OCI-LY1 (cell line): ENCODE data around the gene BAX.
"Not testable (repeated sequence)": the region's sequence is repeated elsewhere in the genome, so short reads cannot be mapped to it uniquely, and the experiment has no call there.

Experiments used
- H2AFZ ChIP-seq: fragments of 200-600 bp; sonication (generic), shearing (Covaris generic); 2 replicates; pipeline ENCODE4 v1.6.0; 2014; ENCODE audit warnings: antibody characterized with exemption, mild to moderate bottlenecking, low read length
- H3F3A ChIP-seq: fragments of 200-600 bp; sonication (generic), shearing (Covaris generic); 2 replicates; pipeline ENCODE4 v1.6.0; 2014; ENCODE audit warnings: mild to moderate bottlenecking, antibody characterized with exemption, low read length, moderate library complexity; ENCODE audit not compliant: insufficient read depth
- H3K27ac ChIP-seq: fragments of 200-600 bp; sonication (generic); 2 replicates; pipeline ENCODE4 v1.5.1; 2014; ENCODE audit warnings: low read length, mixed run types, mild to moderate bottlenecking, low read depth; ENCODE audit not compliant: poor library complexity, severe bottlenecking
- H3K27me3 ChIP-seq: fragments of 200-600 bp; sonication (generic); 2 replicates; pipeline ENCODE4 v1.6.0; 2014; ENCODE audit warnings: antibody characterized with exemption, mild to moderate bottlenecking, low read length, moderate library complexity; ENCODE audit not compliant: insufficient read depth
- H3K36me3 ChIP-seq: fragments of 200-600 bp; sonication (generic); 2 replicates; pipeline ENCODE4 v1.6.1; 2014; ENCODE audit warnings: mild to moderate bottlenecking, antibody characterized with exemption, low read length, moderate library complexity, mixed read lengths; ENCODE audit not compliant: insufficient read depth
- H3K4me1 ChIP-seq: fragments of 200-600 bp; sonication (generic); 2 replicates; pipeline ENCODE4 v1.5.1; 2014; ENCODE audit warnings: mild to moderate bottlenecking, low read length, moderate library complexity; ENCODE audit not compliant: insufficient read depth, severe bottlenecking
- H3K4me2 ChIP-seq: fragments of 200-600 bp; sonication (generic), shearing (Covaris generic); 2 replicates; pipeline ENCODE4 v1.6.1; 2014; ENCODE audit warnings: low read length
- H3K4me3 ChIP-seq: fragments of 200-600 bp; sonication (generic); 2 replicates; pipeline ENCODE4 v1.5.1; 2014; ENCODE audit warnings: low read length, low read depth, mild to moderate bottlenecking, mixed read lengths; ENCODE audit not compliant: poor library complexity, severe bottlenecking
- H3K79me2 ChIP-seq: fragments of 200-600 bp; shearing (Covaris generic); 2 replicates; pipeline ENCODE4 v1.6.1; 2016; ENCODE audit warnings: mixed run types, low read length, mixed read lengths; ENCODE audit not compliant: insufficient read depth
- H3K9ac ChIP-seq: fragments of 200-600 bp; sonication (generic), shearing (Covaris generic); 2 replicates; pipeline ENCODE4 v1.6.1; 2014; ENCODE audit warnings: mild to moderate bottlenecking, low read length, mixed read lengths
- H3K9me2 ChIP-seq: fragments of 200-600 bp; sonication (generic), shearing (Covaris generic); 2 replicates; pipeline ENCODE4 v1.6.1; 2014; ENCODE audit warnings: low read depth, mild to moderate bottlenecking, low read length, mixed read lengths
- H3K9me3 ChIP-seq: fragments of 200-600 bp; shearing (Covaris generic); 2 replicates; pipeline ENCODE4 v1.6.1; 2014; ENCODE audit warnings: low read length, mixed read lengths
- H4K20me1 ChIP-seq: fragments of 200-600 bp; sonication (generic), shearing (Covaris generic); 2 replicates; pipeline ENCODE4 v1.6.0; 2016; ENCODE audit warnings: mild to moderate bottlenecking, low read length; ENCODE audit not compliant: insufficient read depth
- CTCF ChIP-seq: fragments of 200-600 bp; sonication (generic), shearing (Covaris generic); IDR thresholded peaks from 2 replicates; pipeline ENCODE4 v1.5.1; 2017; ENCODE audit warnings: mild to moderate bottlenecking, antibody characterized with exemption, low read length, moderate library complexity, mixed read lengths
- EZH2 ChIP-seq: fragments of 200-600 bp; sonication (generic), shearing (Covaris generic); IDR thresholded peaks from 2 replicates; pipeline ENCODE4 v1.8.0; 2017; ENCODE audit warnings: borderline replicate concordance, mixed run types, mild to moderate bottlenecking, antibody characterized with exemption, low read length, moderate library complexity, mixed read lengths

Gene BAX

GRCh38 chr19:48907671-48908070 lies 47.0 kb upstream of the BAX start:
- no peak overlapping the region for H3K27ac ChIP-seq
- H3K4me3 ChIP-seq = no peak overlapping the region
- no peaks in the 10 kb centered on the region for H3K9me3 ChIP-seq
- H2AFZ ChIP-seq = no peak overlapping the region
- no peaks in the 10 kb centered on the region for H3K79me2 ChIP-seq
- H3K36me3 ChIP-seq = peaks cover 39% of the 10 kb centered on the region
- H3K27me3 ChIP-seq = no peaks in the 10 kb centered on the region
- H3K4me1 ChIP-seq = no peaks in the 10 kb centered on the region
- no peak overlapping the region for H3K4me2 ChIP-seq
- H3K9me2 ChIP-seq = no peaks in the 10 kb centered on the region
- H3K9ac ChIP-seq = no peak overlapping the region
- H4K20me1 ChIP-seq = no peaks in the 10 kb centered on the region
- no peak for TF ChIP-seq CTCF
- no peak for TF ChIP-seq EZH2
- no peaks in the 10 kb centered on the region for H3F3A ChIP-seq

- H3K9me2 ChIP-seq, H3K9ac ChIP-seq, H3K27me3 ChIP-seq, H3F3A ChIP-seq, H3K9me3 ChIP-seq, H3K79me2 ChIP-seq, H3K4me3 ChIP-seq, H3K4me2 ChIP-seq, H3K4me1 ChIP-seq, H3K27ac ChIP-seq, H4K20me1 ChIP-seq, H2AFZ ChIP-seq: not testable (repeated sequence)
- H3K36me3 ChIP-seq = peaks cover 52% of the 10 kb centered on the region
Observed at GRCh38 chr19:48909424-48910077, 45.1 kb upstream of the BAX start.

GRCh38 chr19:48910803-48911202 lies 43.9 kb upstream of the BAX start:
- Histone ChIP-seq H3K9me2 (no peaks in the 10 kb centered on the region), H3K27me3 (no peaks in the 10 kb centered on the region), H3K4me1 (no peaks in the 10 kb centered on the region), H3K4me2 (no peak overlapping the region), H3K4me3 (no peak overlapping the region), H4K20me1 (no peaks in the 10 kb centered on the region), H2AFZ (no peak overlapping the region), H3K36me3 (peaks cover 51% of the 10 kb centered on the region), H3K9me3 (no peaks in the 10 kb centered on the region), H3K9ac (no peak overlapping the region), H3F3A (no peaks in the 10 kb centered on the region), H3K27ac (no peak overlapping the region), H3K79me2 (no peaks in the 10 kb centered on the region)
- TF ChIP-seq CTCF (no peak), EZH2 (no peak)

- H3K4me2 ChIP-seq = no peak overlapping the region
- H3K9ac ChIP-seq = no peak overlapping the region
- no peak overlapping the region for H2AFZ ChIP-seq
- no peak overlapping the region for H3K4me3 ChIP-seq
- no peaks in the 10 kb centered on the region for H3K9me2 ChIP-seq
- TF ChIP-seq CTCF (no peak), EZH2 (no peak)
- H3K4me1 ChIP-seq = peaks cover 7% of the 10 kb centered on the region
- peaks cover 53% of the 10 kb centered on the region for H3K36me3 ChIP-seq
- H3K9me3 ChIP-seq = no peaks in the 10 kb centered on the region
- H3K79me2 ChIP-seq = no peaks in the 10 kb centered on the region
- H3K27ac ChIP-seq = no peak overlapping the region
- H4K20me1 ChIP-seq = no peaks in the 10 kb centered on the region
- no peaks in the 10 kb centered on the region for H3K27me3 ChIP-seq
- H3F3A ChIP-seq = no peaks in the 10 kb centered on the region
Observed at GRCh38 chr19:48913114-48913889, 41.4 kb upstream of the BAX start.
